ENCODE results near the gene SHLD1. TPM values are rescaled to one million over a fixed set of nuclear protein-coding genes. Genes with fewer than 3 reads are reported as not detected.

The SHLD1 gene
- total and polyA plus RNA-seq, 2 experiments from 2014 or later: 8.3 to 9.1 TPM

- TF ChIP-seq CTCF (IDR thresholded peaks at IDR 0.05; ENCODE audit: poor library complexity) (no peak), EZH2 (IDR thresholded peaks at IDR 0.05; ENCODE audit: borderline replicate concordance) (no peak), EZH2phosphoT487 (IDR thresholded peaks at IDR 0.05; ENCODE audit: low read depth, severe bottlenecking, unreplicated experiment) (no peak)
- Histone ChIP-seq H3K4me3 (no peak overlapping the region), H4K20me1 (ENCODE audit: insufficient read depth, poor library complexity, severe bottlenecking) (no peaks in the 10 kb centered on the region), H3K36me3 (replicated peaks; ENCODE audit: insufficient read depth, low read depth) (no peaks in the 10 kb centered on the region), H3K4me2 (no peak overlapping the region), H3K27ac (no peak overlapping the region), H3K9me3 (ENCODE audit: low read depth) (no peaks in the 10 kb centered on the region), H3K9me2 (replicated peaks; ENCODE audit: insufficient read depth) (no peaks in the 10 kb centered on the region), H3K79me2 (no peaks in the 10 kb centered on the region), H3K4me1 (ENCODE audit: insufficient read depth) (no peaks in the 10 kb centered on the region), H2AFZ (no peak overlapping the region), H3K27me3 (peaks cover 33% of the 10 kb centered on the region)
- WGBS (ENCODE audit: low lambda C conversion rate, missing lambda C conversion rate): 66% methylated on average over 6 of the region's 6 CpGs
- DNase-seq (ENCODE audit: low spot score): no peak
Measured at GRCh38 chr20:5910186-5910585, 160.0 kb downstream of the SHLD1 start.

DNA sequence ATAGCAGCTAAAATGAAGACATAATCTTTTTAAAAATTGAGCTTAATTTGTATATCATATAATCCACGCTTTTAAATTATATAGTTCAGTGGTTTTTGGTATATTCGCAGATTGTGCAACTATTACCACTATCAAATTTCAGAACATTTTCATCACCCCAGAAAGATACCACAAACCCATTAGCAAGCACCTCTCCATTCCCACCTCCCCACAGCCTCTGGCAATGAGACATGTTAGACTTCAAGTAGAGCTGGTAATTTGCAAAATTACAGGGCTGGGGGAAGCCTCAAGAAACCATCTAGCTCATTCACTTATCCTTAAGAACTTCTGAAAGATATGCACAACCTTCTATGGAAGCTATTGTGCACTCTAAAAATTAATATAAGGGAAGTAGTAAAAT, 163.0 kb downstream of the SHLD1 start:
- peaks cover 20% of the 10 kb centered on the region for H3K27me3 ChIP-seq
- H3K36me3 ChIP-seq (replicated peaks; ENCODE audit: insufficient read depth, low read depth): no peaks in the 10 kb centered on the region
- 83% methylated on average over 2 of the region's 2 CpGs for WGBS (ENCODE audit: low lambda C conversion rate, missing lambda C conversion rate)

More for the DNA sequence above, 163.0 kb downstream of the SHLD1 start:
- H4K20me1 ChIP-seq (ENCODE audit: insufficient read depth, poor library complexity, severe bottlenecking): no peaks in the 10 kb centered on the region
- no peaks in the 10 kb centered on the region for H3K79me2 ChIP-seq
- H3K9me2 ChIP-seq (replicated peaks; ENCODE audit: insufficient read depth): no peaks in the 10 kb centered on the region
- H3K9me3 ChIP-seq (ENCODE audit: low read depth): no peaks in the 10 kb centered on the region
- no peak overlapping the region for H3K4me3 ChIP-seq
- no peak for TF ChIP-seq EZH2 (IDR thresholded peaks at IDR 0.05; ENCODE audit: borderline replicate concordance)
- TF ChIP-seq EZH2phosphoT487 (IDR thresholded peaks at IDR 0.05; ENCODE audit: low read depth, severe bottlenecking, unreplicated experiment): no peak
- no peak for TF ChIP-seq CTCF (IDR thresholded peaks at IDR 0.05; ENCODE audit: poor library complexity)
- H3K27ac ChIP-seq: no peak overlapping the region
- no peak for DNase-seq (ENCODE audit: low spot score)
- H3K4me2 ChIP-seq: no peak overlapping the region
- H3K4me1 ChIP-seq (ENCODE audit: insufficient read depth): no peaks in the 10 kb centered on the region
- H2AFZ ChIP-seq: no peak overlapping the region

Small RNA genes lying within 50 kb of the gene (small RNA-seq; reads per million reads assigned to genes)
- gene RNU1-55P: not detected

Other genes with a start within 250 kb of the SHLD1 start
- gene GPCPD1, start 139.4 kb upstream of the SHLD1 start, total RNA-seq: 18.6 and 27.9 TPM in 2 replicates
- gene GPCPD1, start 139.4 kb upstream of the SHLD1 start, polyA plus RNA-seq: 8.8 and 10.6 TPM in 2 replicates
- 1.3 and 1.4 TPM in 2 replicates for gene CHGB, start 161.1 kb downstream of the SHLD1 start, total RNA-seq
- 0.86 and 2.5 TPM in 2 replicates for gene CHGB, start 161.1 kb downstream of the SHLD1 start, polyA plus RNA-seq
- 9.0 and 10.1 TPM in 2 replicates for gene TRMT6, start 200.1 kb downstream of the SHLD1 start, total RNA-seq
- 11.2 and 14.2 TPM in 2 replicates for gene TRMT6, start 200.1 kb downstream of the SHLD1 start, polyA plus RNA-seq
- gene MCM8, start 200.3 kb downstream of the SHLD1 start, total RNA-seq: 4.9 and 6.7 TPM in 2 replicates
- gene MCM8, start 200.3 kb downstream of the SHLD1 start, polyA plus RNA-seq: 1.5 and 1.7 TPM in 2 replicates